GM21360 (cell line): ENCODE results near the gene OR2T8.

ENCODE experiments used
- ATAC-seq: cut with Tn5 transposase; IDR thresholded peaks from one replicate; pipeline ENCODE4 v1.9.1; 2021; ENCODE audit warnings: mild to moderate bottlenecking, moderate library complexity; ENCODE audit not compliant: unreplicated experiment

OR2T8 gene, protein sequence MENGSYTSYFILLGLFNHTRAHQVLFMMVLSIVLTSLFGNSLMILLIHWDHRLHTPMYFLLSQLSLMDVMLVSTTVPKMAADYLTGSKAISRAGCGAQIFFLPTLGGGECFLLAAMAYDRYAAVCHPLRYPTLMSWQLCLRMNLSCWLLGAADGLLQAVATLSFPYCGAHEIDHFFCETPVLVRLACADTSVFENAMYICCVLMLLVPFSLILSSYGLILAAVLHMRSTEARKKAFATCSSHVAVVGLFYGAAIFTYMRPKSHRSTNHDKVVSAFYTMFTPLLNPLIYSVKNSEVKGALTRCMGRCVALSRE

DNA sequence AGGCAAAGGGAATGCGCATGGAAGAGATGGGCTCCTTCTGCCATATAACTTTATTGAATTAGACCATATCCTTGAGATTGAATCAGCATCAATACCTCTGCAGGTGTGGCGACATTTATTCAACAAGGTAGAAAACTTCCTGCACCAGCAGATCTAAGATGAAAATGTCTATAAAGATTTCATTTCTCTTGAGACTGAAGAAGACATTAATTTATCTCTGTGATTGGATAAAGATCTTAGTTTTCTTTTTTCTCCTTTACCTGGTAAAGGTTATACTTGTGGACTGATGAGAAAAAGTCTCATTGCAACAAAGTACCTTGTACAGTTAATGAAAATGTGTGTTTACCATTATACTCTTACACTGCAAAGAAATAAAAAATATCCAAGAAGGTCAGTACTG, at the start of gene OR2T8:
Gene OR2T8, plus strand, starts transcription at position 301 of the 400 bp plus-strand sequence. CDS start 766 bp downstream, outside the sequence.
- ATAC-seq: no peak

GRCh38 chr1:247883346-247883745, 36.7 kb upstream of the OR2T8 start:
- ATAC-seq: no peak

DNA sequence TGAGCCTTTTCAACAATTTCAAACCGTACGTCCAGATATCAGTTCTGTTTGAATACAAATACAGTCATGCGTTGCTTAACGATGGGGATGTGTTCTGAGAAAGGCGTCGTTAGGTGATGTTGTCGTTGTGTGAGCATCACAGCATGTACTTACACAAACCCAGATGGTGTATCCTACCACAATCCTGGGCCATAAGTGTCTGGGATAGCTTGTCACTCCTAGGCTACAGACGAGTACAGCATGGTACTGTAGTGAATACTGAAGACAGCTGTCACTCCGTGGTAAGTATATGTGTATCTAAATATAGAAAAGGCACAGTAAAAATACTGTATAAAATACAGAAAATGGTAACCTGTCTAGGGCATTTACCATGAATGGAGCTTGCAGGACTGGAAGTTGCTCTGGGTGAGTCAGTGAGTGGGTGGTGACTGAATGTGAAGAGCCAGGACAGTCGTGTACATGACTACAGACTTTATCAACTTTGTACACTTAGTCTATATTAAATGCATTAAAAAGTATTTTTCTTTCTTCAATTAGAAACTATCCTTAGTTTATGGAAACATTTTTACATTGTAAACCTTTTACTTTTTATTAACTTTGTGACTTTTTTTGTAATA, 35.1 kb upstream of the OR2T8 start:
- ATAC-seq: no peak

DNA sequence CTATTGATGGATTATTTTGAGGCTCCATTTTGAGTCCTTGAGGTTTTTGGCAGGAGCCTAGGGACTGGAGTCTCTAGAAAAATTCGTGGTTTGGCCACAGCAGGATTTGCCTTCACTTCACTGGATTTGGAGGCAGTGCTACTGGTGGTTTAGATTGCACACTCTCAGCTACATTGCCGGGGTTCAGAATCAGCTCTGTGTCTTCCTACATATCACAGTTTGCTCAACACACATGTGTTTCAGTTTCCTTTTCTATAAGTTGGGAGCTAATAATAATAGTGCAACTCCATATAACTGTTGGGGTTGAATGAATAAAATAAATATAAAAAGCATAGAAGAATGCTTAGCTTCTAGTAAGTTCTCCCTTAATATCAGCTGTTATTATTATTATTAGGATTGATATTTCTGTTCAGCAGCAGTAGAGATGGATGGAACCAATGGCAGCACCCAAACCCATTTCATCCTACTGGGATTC, 24.9 kb upstream of the OR2T8 start, which contains the start of gene OR2W3:
Gene OR2W3, plus strand, starts transcription at position 425 of the 475 bp plus-strand sequence. Its CDS starts 0 bp downstream, at position 425.
- ATAC-seq: no peak

GRCh38 chr1:247895976-247896375, 24.1 kb upstream of the OR2T8 start:
- ATAC-seq: no peak

- ATAC-seq: no peak
These were observed 15.9 kb upstream of the OR2T8 start for GRCh38 chr1:247904122-247904521.

- no peak for ATAC-seq
These were observed 14.9 kb upstream of the OR2T8 start for GRCh38 chr1:247905181-247905580.

DNA sequence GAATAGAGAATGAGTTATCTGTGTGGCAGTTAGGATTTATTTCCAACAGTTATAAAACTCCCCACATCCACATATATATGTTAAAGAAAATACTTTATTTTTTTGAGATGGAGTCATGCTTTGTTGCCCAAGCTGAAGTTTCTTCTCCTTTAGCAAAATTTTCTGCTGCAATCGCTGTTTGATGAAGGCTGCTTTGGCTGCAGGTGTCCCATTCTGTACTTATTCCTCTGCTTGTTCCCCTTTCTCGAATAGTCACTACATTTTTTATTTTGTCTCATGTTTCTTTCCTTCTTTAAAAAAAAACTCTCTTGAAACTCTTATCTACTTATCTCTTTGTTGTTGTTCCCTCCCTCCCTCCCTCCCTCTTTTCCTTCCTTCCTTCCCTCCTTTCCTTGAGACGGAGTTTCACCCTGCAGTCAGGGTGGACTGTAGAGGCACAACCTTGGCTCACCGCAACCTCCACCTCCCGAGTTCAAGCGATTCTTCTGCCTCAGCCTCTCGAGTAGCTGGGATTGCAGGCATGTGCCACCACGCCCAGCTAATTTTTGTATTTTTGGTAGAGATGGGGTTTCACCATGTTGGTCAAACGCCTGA, 14.0 kb upstream of the OR2T8 start:
- no peak for ATAC-seq

GRCh38 chr1:247906504-247907047, 13.5 kb upstream of the OR2T8 start:
- ATAC-seq: no peak

- ATAC-seq: no peak
These were observed 11.3 kb upstream of the OR2T8 start for GRCh38 chr1:247908766-247909165.

- ATAC-seq: no peak
These were observed 6.3 kb upstream of the OR2T8 start for GRCh38 chr1:247913786-247914185.

DNA sequence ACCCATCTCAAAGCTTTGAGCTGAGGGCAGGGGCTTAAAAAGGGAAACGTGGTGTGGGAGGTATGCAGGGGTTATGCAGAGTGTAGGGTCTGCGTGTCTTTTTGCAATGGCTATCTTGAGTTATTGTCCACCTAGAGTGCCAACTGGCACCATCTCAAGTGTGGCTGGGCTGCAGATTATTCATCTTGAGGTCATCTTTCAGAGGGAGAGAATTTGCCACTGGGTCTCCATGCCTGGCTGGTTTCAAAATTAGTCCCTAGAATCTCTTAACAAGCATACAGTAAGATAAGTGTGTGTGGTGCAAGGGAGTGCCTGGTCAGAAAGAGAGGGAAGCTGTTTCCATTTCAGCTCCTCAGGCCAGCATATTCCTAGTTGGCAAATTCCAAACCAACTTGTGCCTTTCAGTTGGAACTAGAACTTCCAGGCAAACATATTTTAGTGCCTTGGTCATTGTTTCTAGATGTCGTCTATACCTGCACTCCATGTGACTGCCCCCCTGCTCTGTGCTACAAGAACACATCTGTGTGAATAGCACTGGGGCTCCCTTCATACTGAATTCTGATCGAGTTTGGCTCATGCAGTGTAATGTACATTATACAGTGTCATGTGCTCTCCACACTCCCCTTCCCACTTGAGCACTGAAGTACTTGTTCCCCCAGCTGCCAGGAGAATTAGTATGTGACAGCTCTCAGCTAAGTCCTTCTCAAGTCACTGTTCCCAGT, 5.0 kb upstream of the OR2T8 start:
- no peak for ATAC-seq

- no peak for ATAC-seq
These were observed 3.9 kb downstream of the OR2T8 start for GRCh38 chr1:247923941-247924340.

GRCh38 chr1:247924868-247925267, 4.8 kb downstream of the OR2T8 start, which contains the start of gene OR2AJ1:
TSS of gene OR2AJ1 (plus strand) at chr1:247924889. CDS start at chr1:247933769, 8,880 bp downstream.
- ATAC-seq: no peak

GRCh38 chr1:247933989-247934388, 13.9 kb downstream of the OR2T8 start:
- no peak for ATAC-seq

GRCh38 chr1:247935781-247936180, 15.7 kb downstream of the OR2T8 start:
- no peak for ATAC-seq

- no peak for ATAC-seq
These were observed 16.4 kb downstream of the OR2T8 start for GRCh38 chr1:247936415-247936814.

DNA sequence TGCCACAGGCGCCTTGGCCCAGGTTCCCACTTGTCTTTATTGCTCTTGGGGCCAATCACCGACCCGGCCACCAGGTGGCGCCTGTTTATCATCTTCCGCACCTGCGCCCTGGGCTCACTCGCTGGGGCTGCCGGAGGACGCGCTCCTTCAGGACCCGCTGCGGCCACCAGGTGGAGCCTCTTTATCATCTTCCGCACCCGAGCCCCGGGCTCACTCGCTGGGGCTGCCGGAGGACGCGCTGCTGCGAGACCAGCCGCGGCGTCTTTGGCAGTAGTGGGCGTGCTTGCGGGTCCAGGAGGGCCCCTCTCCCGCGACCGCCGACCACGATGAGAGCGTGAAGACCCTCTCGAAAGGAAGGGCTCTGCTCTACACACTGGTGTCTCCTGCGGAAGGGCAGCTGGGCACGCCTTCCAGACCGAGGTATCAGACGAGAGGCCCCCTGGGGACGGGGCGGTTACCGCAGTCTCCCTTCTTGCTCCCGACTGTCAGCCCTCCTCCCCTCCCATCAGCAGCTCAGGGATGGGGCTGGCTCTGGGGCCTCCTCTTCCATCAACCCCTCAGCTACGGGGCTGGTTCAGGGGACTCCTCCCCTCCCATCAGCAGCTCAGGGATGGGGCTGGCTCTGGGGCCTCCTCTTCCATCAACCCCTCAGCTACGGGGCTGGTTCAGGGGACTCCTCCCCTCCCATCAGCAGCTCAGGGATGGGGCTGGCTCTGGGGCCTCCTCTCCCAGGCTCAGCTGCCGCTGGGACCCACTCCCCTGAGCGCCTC, 17.1 kb downstream of the OR2T8 start:
- ATAC-seq: peak; percentile 100

DNA sequence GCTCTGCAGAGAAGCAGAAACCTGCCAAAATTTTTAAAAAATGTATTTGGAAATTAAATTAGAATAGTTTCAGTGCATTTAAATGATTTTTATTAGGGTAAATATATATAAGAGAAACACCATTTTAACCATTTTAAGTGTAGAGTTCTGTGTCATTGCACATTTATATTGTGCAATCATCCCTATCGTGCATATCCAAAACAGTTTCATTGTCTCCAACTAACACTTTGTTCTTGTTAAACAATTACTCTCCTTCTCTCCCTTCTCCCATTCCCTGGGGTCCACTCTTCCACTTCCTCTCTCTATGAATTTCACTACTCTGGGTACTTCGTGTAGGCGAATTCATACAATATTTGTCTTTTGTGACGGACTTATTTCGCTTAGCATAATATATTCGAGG, 22.6 kb downstream of the OR2T8 start:
- no peak for ATAC-seq

DNA sequence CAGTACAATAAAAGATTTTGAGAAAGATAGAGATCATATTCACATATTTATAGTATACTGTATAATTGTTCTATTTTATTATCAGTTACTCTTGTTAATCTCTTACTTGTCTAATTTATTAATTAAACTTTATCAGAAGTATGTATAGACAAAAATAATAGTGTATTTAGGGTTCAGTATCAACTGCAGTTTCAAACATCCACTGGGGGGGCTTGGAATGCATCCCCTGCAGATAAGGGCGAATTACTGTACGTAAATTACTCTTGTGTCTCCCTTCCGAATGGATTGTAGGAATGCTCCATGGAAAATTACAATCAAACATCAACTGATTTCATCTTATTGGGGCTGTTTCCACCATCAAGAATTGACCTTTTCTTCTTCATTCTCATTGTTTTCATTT, 28.5 kb downstream of the OR2T8 start, which contains the start of gene OR2L8:
Gene OR2L8, plus strand, starts transcription at position 301 of the 400 bp plus-strand sequence. Its CDS starts 0 bp downstream, at position 301.
- ATAC-seq: no peak
